HG03064 (cell line): ENCODE measurements around the gene PIK3CB.
"Not testable (repeated sequence)": the region's sequence is repeated elsewhere in the genome, so short reads cannot be mapped to it uniquely, and the experiment has no call there.

Experiments used
- ATAC-seq: cut with Tn5 transposase; IDR thresholded peaks from one replicate; pipeline ENCODE4 v1.9.1; 2021; ENCODE audit warnings: low read depth; ENCODE audit not compliant: unreplicated experiment

PIK3CB gene

DNA sequence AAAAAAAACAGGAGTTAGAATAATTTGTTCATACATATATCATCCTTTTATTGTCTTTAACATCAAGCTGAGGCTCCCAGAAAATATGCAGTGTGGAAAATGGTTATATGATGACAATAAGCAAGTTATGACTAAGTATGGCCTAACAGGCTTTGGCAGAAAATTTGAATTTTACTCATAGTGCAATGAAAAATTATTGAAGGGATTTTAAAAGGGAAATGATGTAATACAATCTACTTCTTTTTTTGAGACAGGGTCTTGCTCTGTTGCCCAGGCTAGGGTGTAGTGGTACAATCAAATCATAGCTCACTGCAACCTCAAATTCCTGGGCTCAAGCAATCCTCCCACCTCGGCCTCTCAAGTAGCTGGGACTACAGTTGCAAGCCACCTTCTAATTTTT lies 147.5 kb downstream of the PIK3CB start:
- ATAC-seq: peak; percentile 10

DNA sequence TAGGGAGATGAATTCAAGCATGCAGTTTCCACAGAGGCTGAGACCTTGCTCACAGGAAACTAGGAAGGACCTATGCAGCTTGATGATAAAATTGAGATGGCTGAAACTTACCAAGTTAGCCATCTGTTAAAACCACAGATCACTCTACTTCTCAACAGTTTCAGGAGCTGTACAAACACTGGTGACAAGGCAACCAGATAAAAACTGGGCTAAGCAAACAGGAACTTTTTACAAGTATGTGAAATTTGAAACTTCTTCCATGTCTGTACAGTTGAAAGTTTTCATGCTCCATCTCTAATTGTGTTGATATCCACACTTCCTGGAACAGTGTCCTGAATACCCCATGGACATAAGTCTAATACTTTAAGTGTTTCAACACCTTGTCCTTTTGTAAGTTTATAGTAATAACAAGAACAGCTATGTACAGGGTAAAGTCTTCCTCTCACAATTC lies 147.9 kb downstream of the PIK3CB start:
- ATAC-seq: peak; percentile 99

DNA sequence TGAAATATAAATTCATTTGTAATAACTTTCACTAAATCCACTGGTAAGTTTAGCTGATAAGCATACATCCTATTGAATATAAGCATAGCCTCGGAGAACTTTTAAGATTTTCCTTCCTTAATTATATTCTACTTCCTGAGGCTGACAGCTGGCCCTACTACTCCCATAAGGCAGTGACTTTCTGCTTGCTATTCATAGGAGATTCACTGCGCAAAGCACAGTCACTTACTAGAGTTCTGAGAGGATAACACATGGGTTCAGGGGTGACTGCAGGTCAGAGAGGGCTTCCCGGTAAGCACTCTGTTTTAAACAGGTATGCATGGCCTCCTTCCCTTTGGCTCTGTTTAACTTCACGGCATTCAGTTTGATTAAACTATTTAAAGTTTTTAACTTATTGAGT lies 150.3 kb downstream of the PIK3CB start:
- no peak for ATAC-seq

DNA sequence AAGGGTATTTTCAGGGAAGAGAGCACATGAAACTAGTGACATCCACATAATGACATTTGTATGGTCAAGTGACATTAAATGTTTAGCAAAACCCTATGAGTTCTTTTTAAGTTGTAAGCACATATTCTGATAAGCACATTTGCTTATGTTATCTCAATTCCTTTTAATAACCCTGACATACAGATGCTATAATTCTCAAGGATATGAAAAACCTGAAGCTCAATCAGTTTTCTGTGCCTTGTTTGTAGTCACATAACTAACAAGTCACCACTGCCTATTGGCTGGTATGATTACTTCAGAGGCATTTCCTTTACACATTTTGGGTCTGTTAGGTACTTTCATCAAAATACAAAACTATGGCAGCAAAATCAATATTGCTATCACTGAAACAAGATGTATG lies 152.1 kb downstream of the PIK3CB start:
- ATAC-seq: no peak

DNA sequence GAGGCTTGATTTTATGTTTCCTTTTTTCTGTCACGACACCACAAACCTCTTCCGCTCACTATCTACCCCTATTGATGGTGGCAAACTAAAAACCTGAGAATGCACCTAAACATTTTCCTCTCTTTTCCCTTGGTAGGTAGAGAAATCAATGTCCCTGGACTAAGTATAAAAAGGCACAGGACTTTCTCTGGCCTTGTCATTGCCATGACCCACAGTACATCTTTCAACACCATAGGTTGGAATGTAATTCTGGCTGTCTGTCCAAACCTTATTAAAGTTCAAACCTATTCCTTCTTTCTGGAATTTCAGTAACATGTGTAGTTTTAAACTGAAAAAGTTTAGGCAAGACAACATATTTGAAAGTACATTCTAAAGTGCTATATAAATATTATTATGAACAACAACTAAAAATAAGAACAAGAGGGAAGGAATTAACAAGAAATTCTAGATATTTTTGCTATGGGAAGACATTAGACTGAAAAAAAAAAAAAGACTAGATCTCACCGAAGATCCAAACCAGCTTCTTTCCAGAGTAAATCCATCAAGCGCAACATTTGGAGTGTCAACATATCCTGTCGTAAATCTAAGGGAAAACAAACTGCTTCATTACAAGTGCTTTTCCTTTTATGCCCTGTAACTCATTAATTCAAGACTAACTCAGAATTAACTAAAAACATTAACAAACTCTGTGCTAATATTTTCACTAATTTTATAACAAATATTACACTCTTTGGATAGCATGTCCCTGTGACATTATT lies 153.1 kb downstream of the PIK3CB start:
- no peak for ATAC-seq

DNA sequence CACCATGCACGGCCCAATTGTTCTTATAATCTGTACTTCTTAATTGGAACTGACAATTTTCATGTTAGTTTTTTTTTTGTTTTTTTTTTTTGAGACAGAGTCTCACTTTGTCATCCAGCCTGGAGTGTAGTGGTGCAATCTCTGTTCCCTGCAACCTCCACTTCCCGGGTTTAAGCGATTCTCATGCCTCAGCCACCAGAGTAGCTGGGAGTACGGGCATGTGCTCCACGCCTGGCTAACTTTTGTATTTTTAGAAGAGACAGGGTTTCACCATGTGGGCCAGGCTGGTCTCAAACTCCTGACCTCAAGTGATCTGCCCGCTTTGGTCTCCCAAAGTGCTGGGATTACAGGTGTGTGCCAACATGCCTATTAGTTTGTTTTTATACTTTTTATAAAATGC lies 153.8 kb downstream of the PIK3CB start:
- not testable (repeated sequence) for ATAC-seq

DNA sequence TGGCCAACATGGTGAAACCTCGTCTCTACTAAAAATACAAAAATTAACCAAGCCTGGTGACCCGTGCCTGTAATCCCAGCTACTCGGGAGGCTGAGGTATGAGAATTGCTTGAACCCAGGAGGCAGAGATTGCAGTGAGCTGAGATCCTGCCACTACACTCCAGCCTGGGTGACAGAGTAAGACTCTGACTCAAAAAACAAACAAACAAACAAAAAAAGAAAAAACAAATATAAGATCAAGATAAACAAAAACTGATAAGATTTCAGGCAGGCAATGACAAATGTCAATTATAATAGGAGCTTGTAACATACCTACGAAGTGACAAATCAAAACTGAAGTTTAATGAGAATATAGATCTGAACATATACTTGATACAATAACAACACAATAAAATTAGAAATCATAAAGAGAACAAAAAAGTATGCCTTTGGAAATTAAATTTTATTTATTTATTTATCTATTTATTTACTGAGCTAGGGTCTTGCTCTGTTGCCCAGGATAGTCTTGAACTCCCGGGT lies 155.8 kb downstream of the PIK3CB start:
- ATAC-seq: no peak

DNA sequence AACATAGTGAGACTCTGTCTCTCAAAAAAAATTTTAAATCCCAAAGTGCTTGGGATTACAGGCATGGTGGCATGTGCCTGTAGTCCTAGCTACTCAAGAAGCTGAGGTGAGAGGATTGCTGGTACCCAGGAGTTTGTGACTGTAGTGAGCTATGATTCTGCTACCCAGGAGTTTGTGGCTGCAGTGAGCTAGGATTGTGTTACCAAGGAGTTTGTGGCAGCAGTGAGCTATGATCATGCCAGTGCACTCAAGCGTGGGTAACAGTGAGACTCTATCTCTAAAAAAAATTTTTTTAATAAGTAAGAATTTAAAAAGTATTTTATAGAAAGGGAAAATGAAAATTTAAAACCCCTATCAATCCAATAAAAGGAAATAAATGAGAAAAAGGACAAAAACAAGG lies 156.6 kb downstream of the PIK3CB start:
- no peak for ATAC-seq

DNA sequence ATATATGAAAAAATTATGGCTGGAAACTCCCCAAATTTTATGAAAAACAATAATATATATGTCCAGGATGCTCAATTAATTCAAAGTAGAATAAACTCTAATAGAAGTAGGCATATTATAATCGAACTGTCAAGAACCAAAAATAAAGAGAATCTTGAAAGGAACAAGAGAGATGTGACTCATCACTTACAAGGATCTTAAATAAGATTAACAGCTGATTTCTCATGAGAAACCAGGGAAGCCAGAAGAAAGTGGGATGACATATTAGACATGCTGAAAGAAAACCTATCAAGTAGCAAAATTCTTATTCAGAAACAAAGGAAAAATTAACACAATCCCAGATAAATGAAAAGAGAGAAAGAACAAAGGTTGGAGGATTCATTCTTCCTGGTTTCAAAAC lies 159.3 kb downstream of the PIK3CB start:
- no peak for ATAC-seq

DNA sequence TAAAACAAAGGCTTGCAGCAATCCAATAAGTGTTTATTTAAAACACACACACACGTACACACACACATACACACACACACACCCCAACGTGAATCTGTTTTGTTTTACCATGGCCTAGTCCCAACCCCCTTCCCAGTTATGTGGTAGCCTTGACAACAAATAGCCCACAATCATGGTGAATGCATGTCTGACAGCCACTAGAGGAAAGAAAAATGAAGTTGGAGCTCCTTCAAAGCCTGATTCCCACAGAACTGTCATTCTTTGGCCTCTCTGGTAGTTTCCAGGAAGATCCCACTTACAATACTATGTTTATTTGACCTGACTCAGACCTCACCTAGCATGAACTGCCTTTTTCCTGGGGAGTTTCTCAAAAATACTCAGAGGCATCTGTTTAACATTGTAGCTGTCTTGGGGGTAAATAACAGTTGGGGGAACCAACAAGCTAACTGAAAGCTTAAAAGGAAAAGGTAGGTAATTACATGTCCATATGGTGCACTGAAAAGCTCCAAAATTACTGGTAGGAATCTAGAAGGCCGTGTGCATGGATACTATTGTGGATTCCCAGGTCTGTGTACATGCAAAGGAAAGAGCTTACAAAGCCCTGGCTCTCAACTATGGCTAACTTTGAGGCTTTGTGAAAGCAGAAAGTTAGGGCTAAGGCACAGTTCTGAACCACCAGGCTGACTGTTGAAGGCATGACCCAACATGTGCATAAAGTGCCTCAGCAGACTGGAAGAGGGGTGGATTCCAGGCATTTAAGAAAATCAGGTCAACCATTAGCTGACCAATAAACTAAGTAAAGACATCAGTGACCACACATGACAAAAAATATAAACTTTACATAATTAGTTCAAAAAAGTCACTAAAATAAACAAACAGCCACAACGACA lies 160.8 kb downstream of the PIK3CB start:
- no peak for ATAC-seq

DNA sequence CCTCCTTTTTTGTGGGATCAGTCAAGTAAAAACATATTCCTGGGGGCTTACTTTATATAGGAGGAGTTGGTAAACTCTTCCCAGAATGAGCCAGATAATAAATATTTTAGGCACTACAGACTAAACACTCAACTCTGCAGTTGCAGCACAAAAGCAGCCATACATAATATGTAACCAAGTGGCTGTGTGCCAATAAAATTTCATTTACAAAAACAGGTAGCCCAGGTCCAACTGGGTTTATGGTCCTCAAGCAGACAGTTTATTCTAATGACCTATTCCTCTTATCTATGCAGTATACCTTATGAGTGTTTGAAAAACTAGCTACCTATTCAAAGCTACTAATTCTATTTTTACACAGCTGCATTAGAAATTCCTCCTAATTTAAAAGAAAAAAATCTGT lies 164.3 kb downstream of the PIK3CB start:
- no peak for ATAC-seq

DNA sequence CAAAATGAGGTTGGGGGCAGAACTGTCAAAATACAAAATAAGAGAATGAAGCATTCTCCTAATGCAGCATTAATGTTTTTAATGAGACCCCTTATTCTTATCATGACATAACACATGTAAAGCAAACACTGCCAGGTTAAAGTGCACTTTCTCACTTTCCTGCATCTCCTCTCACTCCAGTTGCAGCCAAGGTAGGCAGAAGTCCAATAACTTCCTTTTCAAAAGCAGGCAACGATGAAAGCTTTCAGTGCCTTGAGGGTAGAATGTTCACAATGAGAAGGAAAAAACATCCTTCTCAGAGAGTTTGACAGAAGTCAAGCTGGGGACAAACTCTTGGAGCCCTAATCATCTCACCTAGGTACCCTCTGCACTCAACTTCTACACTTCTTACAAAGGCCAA lies 166.6 kb downstream of the PIK3CB start:
- no peak for ATAC-seq

DNA sequence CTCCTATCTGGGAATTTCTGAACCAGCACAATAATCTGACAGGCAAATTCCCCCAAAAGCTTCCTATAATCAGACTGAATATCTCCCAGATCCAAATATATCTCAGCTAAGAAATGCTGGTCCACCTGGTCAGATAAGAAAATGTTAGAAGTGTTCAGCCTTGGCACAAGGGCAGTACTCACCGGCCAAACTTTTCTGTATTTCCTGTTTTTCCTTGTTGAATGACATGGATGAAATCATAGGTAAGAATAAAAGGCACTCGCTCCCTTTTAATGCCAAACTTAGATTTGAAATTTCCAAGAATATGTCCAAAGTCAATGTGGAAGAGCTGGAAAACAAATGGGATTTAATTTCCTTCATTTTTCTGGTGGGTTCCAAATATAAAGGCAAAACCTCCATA lies 177.2 kb downstream of the PIK3CB start:
- no peak for ATAC-seq

DNA sequence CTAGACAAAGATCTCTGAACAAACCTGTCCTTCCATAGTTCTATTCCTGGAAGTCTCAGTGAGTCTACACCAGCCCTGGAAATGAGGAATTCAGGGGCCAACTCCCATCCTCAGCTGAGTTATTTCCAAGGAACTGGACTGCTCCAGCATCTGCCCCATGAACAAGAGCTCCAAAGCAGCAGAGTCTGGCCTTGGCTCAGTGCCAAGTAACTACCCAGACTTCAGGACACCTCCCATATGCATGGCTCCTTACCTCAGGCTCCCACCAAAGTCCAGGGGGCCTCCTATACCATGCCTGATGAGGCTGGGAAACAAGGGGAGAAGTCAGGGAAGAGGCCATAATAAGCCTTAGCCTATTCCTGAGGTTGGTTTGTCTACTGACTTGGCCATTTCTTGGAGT lies 181.2 kb downstream of the PIK3CB start:
- no peak for ATAC-seq

DNA sequence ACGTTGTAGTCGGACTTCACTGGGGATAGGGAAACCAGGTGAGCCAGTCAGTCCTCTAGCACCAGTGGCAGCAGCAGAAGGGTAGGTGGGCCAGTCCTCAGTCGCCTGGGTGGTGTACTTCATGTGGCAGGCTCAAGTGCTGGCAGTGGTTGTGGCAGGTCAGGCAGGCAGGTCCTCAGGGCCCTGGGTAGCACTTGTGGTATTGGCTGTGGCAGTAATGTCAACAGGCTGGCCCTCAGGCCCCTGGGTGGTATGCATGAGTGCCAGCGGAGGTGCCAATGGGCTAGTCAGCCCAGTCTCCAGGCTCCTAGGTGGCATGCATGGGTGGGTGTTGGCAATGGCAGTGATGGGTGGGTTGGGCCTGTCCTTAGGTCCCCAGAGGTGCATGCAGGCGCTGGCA lies 185.6 kb downstream of the PIK3CB start:
- ATAC-seq: no peak

DNA sequence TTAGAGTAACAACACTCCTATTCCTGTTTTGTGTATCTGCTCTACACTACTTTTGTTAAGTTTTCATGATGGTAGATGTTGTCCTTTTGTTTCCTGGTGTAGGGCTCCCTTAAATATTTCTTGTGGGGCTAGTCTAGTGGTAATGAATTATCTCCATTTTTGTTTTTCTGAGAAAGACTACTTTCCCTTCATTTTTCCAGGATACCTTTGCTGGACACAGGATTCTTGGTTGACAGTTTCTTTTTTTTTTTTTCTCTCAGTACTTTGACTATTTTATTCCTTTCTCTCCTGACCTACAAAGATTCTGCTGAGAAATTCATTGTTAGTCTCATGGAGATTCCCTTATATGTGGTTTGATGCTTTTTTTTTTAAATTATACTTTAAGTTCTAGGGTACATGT lies 188.2 kb downstream of the PIK3CB start:
- ATAC-seq: no peak

DNA sequence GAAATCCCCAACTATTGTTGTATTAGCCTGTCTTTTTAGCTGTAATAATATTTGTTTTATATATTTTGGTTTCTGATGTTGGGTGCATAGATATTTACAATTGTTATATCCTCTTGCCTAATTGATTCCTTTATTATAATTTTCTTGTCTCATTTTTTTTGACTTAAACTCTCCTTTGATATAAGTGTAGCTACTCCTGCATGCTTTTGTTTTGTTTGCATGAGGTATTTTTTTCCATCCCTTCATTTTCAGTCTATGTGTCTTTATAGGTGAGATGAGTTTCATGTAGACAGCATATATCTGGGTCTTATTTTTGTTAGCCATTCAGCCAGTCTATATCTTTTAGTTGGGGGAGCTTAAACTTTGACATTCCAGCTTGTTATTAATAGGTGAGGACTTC lies 188.7 kb downstream of the PIK3CB start:
- no peak for ATAC-seq

DNA sequence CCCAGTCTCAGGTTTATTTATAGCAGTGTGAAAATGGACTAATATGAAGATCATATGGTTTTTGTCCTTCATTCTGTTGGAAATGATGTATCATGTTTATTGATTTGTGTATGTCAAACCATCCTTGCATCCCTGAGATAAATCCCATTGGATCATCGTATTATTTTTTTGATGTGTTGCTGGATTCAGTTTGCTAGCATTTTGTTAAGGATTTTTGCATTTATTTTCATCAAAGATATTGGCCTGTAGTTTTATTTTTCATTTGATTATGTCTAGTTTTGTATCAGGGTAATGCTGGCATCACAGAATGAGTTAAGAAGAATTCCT lies 191.8 kb downstream of the PIK3CB start:
- ATAC-seq: no peak

DNA sequence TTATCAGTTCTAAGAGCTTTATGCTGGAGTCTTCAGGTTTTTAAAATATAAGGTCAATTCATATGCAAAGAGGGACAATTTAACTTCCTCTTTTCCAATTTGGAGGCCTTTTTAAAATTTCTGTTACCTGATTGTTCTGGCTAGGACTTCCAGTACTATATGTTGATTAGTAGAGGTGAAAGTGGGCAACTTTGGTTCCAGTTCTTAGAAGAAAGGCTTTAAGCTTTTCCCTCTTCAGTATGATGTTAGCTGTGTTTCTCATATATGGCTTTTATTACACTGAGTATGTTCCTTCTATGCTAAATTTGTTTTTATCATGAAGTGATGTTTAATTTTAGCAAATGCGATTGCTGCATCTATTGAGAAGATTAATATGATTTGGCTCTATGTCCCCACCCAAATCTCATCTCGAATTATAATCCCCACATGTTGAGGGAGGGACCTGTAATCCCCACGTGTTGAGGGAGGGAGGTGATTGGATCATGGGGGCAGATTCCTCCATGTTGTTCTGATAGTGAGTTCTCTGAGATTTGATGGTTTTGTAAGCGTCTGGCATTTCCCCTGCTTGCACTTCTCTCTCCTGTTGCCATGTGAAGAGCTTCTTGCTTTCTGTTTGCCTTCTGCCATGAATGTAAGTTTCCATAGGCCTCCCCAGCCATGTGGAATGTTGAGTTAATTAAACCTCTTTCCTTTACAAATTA lies 192.4 kb downstream of the PIK3CB start:
- ATAC-seq: no peak

DNA sequence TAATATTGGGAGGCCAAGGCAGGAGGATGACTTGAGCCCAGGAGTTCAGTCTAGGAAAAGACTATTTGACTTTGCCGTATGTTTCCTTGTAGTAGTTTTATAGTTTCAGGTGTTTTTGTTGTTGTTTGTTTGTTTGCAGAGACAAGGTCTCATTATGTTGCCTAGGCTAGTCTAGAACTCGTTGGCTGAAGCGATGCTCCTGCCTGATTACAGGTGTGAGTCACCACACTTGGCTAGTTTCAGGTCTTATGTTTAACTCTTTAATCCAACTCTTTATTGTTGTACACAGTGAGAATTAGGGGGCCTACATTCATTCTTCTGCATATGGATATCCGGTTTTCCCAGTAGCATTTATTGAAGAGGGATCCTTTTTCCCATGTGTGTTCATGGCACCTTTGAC lies 194.2 kb downstream of the PIK3CB start:
- no peak for ATAC-seq

DNA sequence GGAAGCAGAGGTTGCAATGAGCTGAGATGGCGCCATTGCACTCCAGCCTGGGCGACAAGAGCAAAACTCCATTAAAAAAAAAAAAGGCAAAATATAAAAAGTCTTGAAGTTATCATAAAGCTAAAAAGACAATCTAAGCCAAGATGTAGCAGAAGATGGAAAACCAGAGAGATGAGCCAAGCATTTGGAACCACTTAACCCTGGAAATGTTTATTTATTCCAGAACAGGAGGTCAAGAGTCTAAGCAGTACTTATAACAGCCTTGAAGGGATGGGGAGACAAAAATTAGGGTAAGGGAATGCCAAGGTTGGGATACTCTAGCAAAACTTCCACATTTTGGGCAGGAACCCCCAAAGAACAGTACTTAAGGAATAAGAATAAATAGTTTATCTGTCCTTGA lies 196.1 kb downstream of the PIK3CB start:
- no peak for ATAC-seq
